Mucosa of stomach (tissue), 1 donor: ENCODE measurements around the gene VGLL1.

Source experiments
- H3K27me3 ChIP-seq: one replicate; pipeline ENCODE4 v1.7.0; 2013; ENCODE audit warnings: mild to moderate bottlenecking, low read length; ENCODE audit not compliant: control insufficient read depth, insufficient read depth
- H3K36me3 ChIP-seq: one replicate; pipeline ENCODE4 v1.7.0; 2013; ENCODE audit warnings: low read length; ENCODE audit not compliant: control insufficient read depth, insufficient read depth
- H3K4me1 ChIP-seq: one replicate; pipeline ENCODE4 v1.7.0; 2013; ENCODE audit warnings: mild to moderate bottlenecking, low read length; ENCODE audit not compliant: control insufficient read depth, insufficient read depth
- H3K4me3 ChIP-seq: one replicate; pipeline ENCODE4 v1.7.0; 2013; ENCODE audit warnings: low read length
- H3K9ac ChIP-seq: one replicate; pipeline ENCODE4 v1.7.0; 2013; ENCODE audit warnings: mild to moderate bottlenecking, low read length, moderate library complexity
- H3K9me3 ChIP-seq: one replicate; pipeline ENCODE4 v1.7.0; 2013; ENCODE audit warnings: mild to moderate bottlenecking, low read length, moderate library complexity; ENCODE audit not compliant: control insufficient read depth
- donor health status: Pancreatic carcinoma.

VGLL1 gene

GRCh38 chrX:136531951-136532350 lies at the start of gene VGLL1:
Gene VGLL1 (plus strand): TSS chrX:136532215. CDS start chrX:136536021, 3,806 bp downstream.
- no peaks in the 10 kb centered on the region for H3K9me3 ChIP-seq
- H3K36me3 ChIP-seq: no peaks in the 10 kb centered on the region
- no peak within 1 kb of the TSS for H3K9ac ChIP-seq
- no peaks in the 10 kb centered on the region for H3K27me3 ChIP-seq
- H3K4me3 ChIP-seq: no peak within 1 kb of the TSS
- peaks cover 6% of the 10 kb centered on the region for H3K4me1 ChIP-seq

- Histone ChIP-seq H3K4me1 (no peaks in the 10 kb centered on the region), H3K27me3 (peaks cover 3% of the 10 kb centered on the region), H3K9me3 (no peaks in the 10 kb centered on the region), H3K9ac (no peak within 1 kb of the TSS), H3K4me3 (no peak within 1 kb of the TSS), H3K36me3 (no peaks in the 10 kb centered on the region)
These were observed 44.4 kb upstream of the VGLL1 start, which contains the start of gene BRS3 for GRCh38 chrX:136487647-136488046. Gene BRS3 (plus strand): TSS chrX:136487947. CDS start chrX:136488115, 168 bp downstream.

- Histone ChIP-seq H3K9me3 (no peaks in the 10 kb centered on the region), H3K4me3 (no peak overlapping the region), H3K36me3 (no peaks in the 10 kb centered on the region), H3K4me1 (no peaks in the 10 kb centered on the region), H3K27me3 (peaks cover 3% of the 10 kb centered on the region), H3K9ac (no peak overlapping the region)
These were observed 43.3 kb upstream of the VGLL1 start for GRCh38 chrX:136488706-136489105.

GRCh38 chrX:136491832-136492231 lies 40.2 kb upstream of the VGLL1 start:
- no peak overlapping the region for H3K9ac ChIP-seq
- no peaks in the 10 kb centered on the region for H3K36me3 ChIP-seq
- H3K9me3 ChIP-seq: no peaks in the 10 kb centered on the region
- H3K4me1 ChIP-seq: no peaks in the 10 kb centered on the region
- peaks cover 3% of the 10 kb centered on the region for H3K27me3 ChIP-seq
- no peak overlapping the region for H3K4me3 ChIP-seq

GRCh38 chrX:136493011-136493410 lies 39.0 kb upstream of the VGLL1 start:
- Histone ChIP-seq H3K4me1 (no peaks in the 10 kb centered on the region), H3K9ac (no peak overlapping the region), H3K4me3 (no peak overlapping the region), H3K27me3 (peaks cover 3% of the 10 kb centered on the region), H3K9me3 (no peaks in the 10 kb centered on the region), H3K36me3 (no peaks in the 10 kb centered on the region)

GRCh38 chrX:136495043-136495442 lies 37.0 kb upstream of the VGLL1 start:
- Histone ChIP-seq H3K36me3 (no peaks in the 10 kb centered on the region), H3K27me3 (peaks cover 3% of the 10 kb centered on the region), H3K9me3 (no peaks in the 10 kb centered on the region), H3K4me3 (no peak overlapping the region), H3K4me1 (no peaks in the 10 kb centered on the region), H3K9ac (no peak overlapping the region)

GRCh38 chrX:136496186-136496763 lies 35.7 kb upstream of the VGLL1 start:
- Histone ChIP-seq H3K27me3 (no peaks in the 10 kb centered on the region), H3K9ac (peak overlapping the region; percentile 84), H3K4me3 (peak overlapping the region; percentile 33), H3K4me1 (no peaks in the 10 kb centered on the region), H3K9me3 (no peaks in the 10 kb centered on the region), H3K36me3 (no peaks in the 10 kb centered on the region)

GRCh38 chrX:136496764-136497555 lies 35.1 kb upstream of the VGLL1 start:
- H3K9ac ChIP-seq: peak overlapping the region; percentile 84
- H3K9me3 ChIP-seq: no peaks in the 10 kb centered on the region

GRCh38 chrX:136497556-136498052 lies 34.4 kb upstream of the VGLL1 start, which contains the start of gene HTATSF1:
Gene HTATSF1 (plus strand): TSS chrX:136497592. CDS start chrX:136497685, 93 bp downstream.
- H3K27me3 ChIP-seq: no peaks in the 10 kb centered on the region
- H3K4me1 ChIP-seq: no peaks in the 10 kb centered on the region
- H3K9me3 ChIP-seq: no peaks in the 10 kb centered on the region
- peak within 1 kb of the TSS; percentile 47 for H3K4me3 ChIP-seq
- H3K36me3 ChIP-seq: no peaks in the 10 kb centered on the region
- peak within 1 kb of the TSS; percentile 84 for H3K9ac ChIP-seq

More at GRCh38 chrX:136496764-136497555, 35.1 kb upstream of the VGLL1 start:
- no peaks in the 10 kb centered on the region for H3K27me3 ChIP-seq
- no peaks in the 10 kb centered on the region for H3K36me3 ChIP-seq
- H3K4me3 ChIP-seq: peak overlapping the region; percentile 33
- H3K4me1 ChIP-seq: no peaks in the 10 kb centered on the region

GRCh38 chrX:136519069-136519468 lies 12.9 kb upstream of the VGLL1 start:
- no peak overlapping the region for H3K9ac ChIP-seq
- H3K4me3 ChIP-seq: no peak overlapping the region
- H3K27me3 ChIP-seq: no peaks in the 10 kb centered on the region
- no peaks in the 10 kb centered on the region for H3K9me3 ChIP-seq
- H3K36me3 ChIP-seq: no peaks in the 10 kb centered on the region
- H3K4me1 ChIP-seq: no peaks in the 10 kb centered on the region

GRCh38 chrX:136523770-136524169 lies 8.2 kb upstream of the VGLL1 start:
- no peaks in the 10 kb centered on the region for H3K36me3 ChIP-seq
- H3K9me3 ChIP-seq: no peaks in the 10 kb centered on the region
- no peaks in the 10 kb centered on the region for H3K27me3 ChIP-seq
- H3K9ac ChIP-seq: no peak overlapping the region
- H3K4me3 ChIP-seq: no peak overlapping the region
- peaks cover 10% of the 10 kb centered on the region for H3K4me1 ChIP-seq
